Left lung (tissue), 10 donors: ENCODE results near the gene CCDC68. TPM values are rescaled to one million over a fixed set of nuclear protein-coding genes. Genes with fewer than 3 reads are reported as not detected.
A peak's percentile ranks its signal among the peaks of the same experiment; 100 is the strongest.

ENCODE experiments used
- ATAC-seq: fragments of 200-7000 bp; cut with Tn5 transposase; one replicate; pipeline ENCODE4 v1.9.1; 2020; ENCODE audit warnings: moderate library complexity
- DNase-seq, 4 donors: peaks; one replicate each; pipeline ENCODE4 v3.0.0-alpha.2; 2013 to 2020
- H3K27ac ChIP-seq, 2 donors: fragments of 200-600 bp; sonication (generic) in 1 of 2; one replicate each; pipeline versions ENCODE4 v1.5.0 to v1.8.0; 2020 to 2021
- H3K27me3 ChIP-seq, 2 donors: fragments of 200-600 bp; sonication (generic) in 1 of 2; one replicate each; pipeline versions ENCODE4 v1.5.0 to v1.8.0; 2020 to 2021
- H3K36me3 ChIP-seq, 2 donors: fragments of 200-600 bp; sonication (generic) in 1 of 2; one replicate each; pipeline versions ENCODE4 v1.5.0 to v1.8.0; 2020 to 2021
- H3K4me1 ChIP-seq, 2 donors: fragments of 200-600 bp; one replicate each; pipeline ENCODE4 v1.8.0; 2021
- H3K4me3 ChIP-seq, 2 donors: fragments of 200-600 bp; sonication (generic) in 1 of 2; one replicate each; pipeline versions ENCODE4 v1.5.0 to v1.8.0; 2020 to 2021; ENCODE audit warnings: mild to moderate bottlenecking in 1 of 2
- H3K9me3 ChIP-seq, 2 donors: fragments of 200-600 bp; sonication (generic) in 1 of 2; one replicate each; pipeline versions ENCODE4 v1.5.0 to v1.8.0; 2020 to 2021
- CTCF ChIP-seq, 2 donors: fragments of 200-600 bp; sonication (generic) in 1 of 2; IDR thresholded peaks; one replicate each; pipeline versions ENCODE4 v1.5.0 to v1.8.0; 2021; ENCODE audit warnings: antibody characterized with exemption in 2 of 2
- intact Hi-C, 2 donors: fragments of 100-400 bp; cut with DNase I; formaldehyde crosslinking; loops; one replicate each; pipeline versions ENCODE4 v1.11.2 to v1.14.2; 2022
- polyA plus RNA-seq, 6 donors: library from polyadenylated mRNA; unstranded; fragments of 120-200 nt; gene quantifications; one replicate each; pipeline ENCODE4 v1.2.1, GENCODE V29; 2013; ENCODE audit not compliant: insufficient read length in 6 of 6
- total RNA-seq, 2 donors: library from RNA; stranded (reverse); fragmentation: NEBNext Ultra II Directional; extraction: Animal tissue kit (Norgen Biotek cat#: 25700); gene quantifications; one replicate each; pipeline ENCODE4 v1.2.1, GENCODE V29; 2021
- donor health status: DM: no; HTN: yes; CAD: no.
- donor health status: DM: no; HTN: no; CAD: no.

The CCDC68 gene
- total and polyA plus RNA-seq, 8 donors: 13.8 to 144 (median 88.4) TPM

GRCh38 chr18:54957296-54957832 lies 1.9 kb downstream of the CCDC68 start:
- peak overlapping the region; percentile 77 to 84 for H3K27ac ChIP-seq

GRCh38 chr18:54956506-54956905 lies 2.8 kb downstream of the CCDC68 start:
- DNase-seq (no peak), ATAC-seq (no peak)
- Histone ChIP-seq H3K27ac (no peak overlapping the region), H3K36me3 (no peaks in the 10 kb centered on the region), H3K4me1 (peaks cover 5 to 24% of the 10 kb centered on the region in 2 donors), H3K27me3 (peaks cover 0 to 27% of the 10 kb centered on the region in 2 donors), H3K4me3 (no peak overlapping the region), H3K9me3 (no peaks in the 10 kb centered on the region)
- TF ChIP-seq CTCF (IDR thresholded peaks at IDR 0.05): no peak
- intact Hi-C loops: no loop called here

More at GRCh38 chr18:54957296-54957832, 1.9 kb downstream of the CCDC68 start:
- peaks cover 5 to 29% of the 10 kb centered on the region in 2 donors for H3K4me1 ChIP-seq
- no peaks in the 10 kb centered on the region for H3K36me3 ChIP-seq
- peaks cover 0 to 27% of the 10 kb centered on the region in 2 donors for H3K27me3 ChIP-seq
- intact Hi-C loops: no loop called here
- peak overlapping the region in 1 of 2 donors; percentile 56 for H3K4me3 ChIP-seq
- DNase-seq (peak in 1 of 4 donors; percentile 29), ATAC-seq (no peak)
- H3K9me3 ChIP-seq: no peaks in the 10 kb centered on the region
- TF ChIP-seq CTCF (IDR thresholded peaks at IDR 0.05): no peak

GRCh38 chr18:54952026-54952425 lies 7.2 kb downstream of the CCDC68 start:
- no peak for TF ChIP-seq CTCF (IDR thresholded peaks at IDR 0.05)
- Histone ChIP-seq H3K36me3 (no peaks in the 10 kb centered on the region), H3K27ac (no peak overlapping the region), H3K27me3 (no peaks in the 10 kb centered on the region), H3K4me3 (no peak overlapping the region), H3K4me1 (peaks cover 14 to 22% of the 10 kb centered on the region in 2 donors), H3K9me3 (no peaks in the 10 kb centered on the region)
- intact Hi-C loops: no loop called here
- no peak for ATAC-seq
- no peak for DNase-seq

GRCh38 chr18:54950221-54950620 lies 9.0 kb downstream of the CCDC68 start:
- Histone ChIP-seq H3K27ac (no peak overlapping the region), H3K4me3 (no peak overlapping the region), H3K9me3 (no peaks in the 10 kb centered on the region), H3K36me3 (no peaks in the 10 kb centered on the region), H3K27me3 (no peaks in the 10 kb centered on the region), H3K4me1 (peaks cover 27 to 38% of the 10 kb centered on the region in 2 donors)
- TF ChIP-seq CTCF (IDR thresholded peaks at IDR 0.05): peak in 1 of 2 donors; percentile 15
- intact Hi-C loops: no loop called here
- DNase-seq (no peak), ATAC-seq (peak; percentile 62)

GRCh38 chr18:54949588-54949987 lies 9.7 kb downstream of the CCDC68 start:
- Histone ChIP-seq H3K4me3 (no peak overlapping the region), H3K4me1 (peaks cover 31 to 40% of the 10 kb centered on the region in 2 donors), H3K9me3 (no peaks in the 10 kb centered on the region), H3K27ac (peak overlapping the region in 1 of 2 donors; percentile 62), H3K36me3 (no peaks in the 10 kb centered on the region), H3K27me3 (no peaks in the 10 kb centered on the region)
- ATAC-seq (peak; percentile 27), DNase-seq (no peak)
- no peak for TF ChIP-seq CTCF (IDR thresholded peaks at IDR 0.05)
- intact Hi-C loops: no loop called here
